Measurements from ENCODE around the gene ZNF189. TPM values are rescaled to one million over a fixed set of nuclear protein-coding genes. Genes with fewer than 3 reads are reported as not detected.

ZNF189 gene
- total RNA-seq, 2 experiments from 2014 or later = 5.0 to 5.3 TPM

DNA sequence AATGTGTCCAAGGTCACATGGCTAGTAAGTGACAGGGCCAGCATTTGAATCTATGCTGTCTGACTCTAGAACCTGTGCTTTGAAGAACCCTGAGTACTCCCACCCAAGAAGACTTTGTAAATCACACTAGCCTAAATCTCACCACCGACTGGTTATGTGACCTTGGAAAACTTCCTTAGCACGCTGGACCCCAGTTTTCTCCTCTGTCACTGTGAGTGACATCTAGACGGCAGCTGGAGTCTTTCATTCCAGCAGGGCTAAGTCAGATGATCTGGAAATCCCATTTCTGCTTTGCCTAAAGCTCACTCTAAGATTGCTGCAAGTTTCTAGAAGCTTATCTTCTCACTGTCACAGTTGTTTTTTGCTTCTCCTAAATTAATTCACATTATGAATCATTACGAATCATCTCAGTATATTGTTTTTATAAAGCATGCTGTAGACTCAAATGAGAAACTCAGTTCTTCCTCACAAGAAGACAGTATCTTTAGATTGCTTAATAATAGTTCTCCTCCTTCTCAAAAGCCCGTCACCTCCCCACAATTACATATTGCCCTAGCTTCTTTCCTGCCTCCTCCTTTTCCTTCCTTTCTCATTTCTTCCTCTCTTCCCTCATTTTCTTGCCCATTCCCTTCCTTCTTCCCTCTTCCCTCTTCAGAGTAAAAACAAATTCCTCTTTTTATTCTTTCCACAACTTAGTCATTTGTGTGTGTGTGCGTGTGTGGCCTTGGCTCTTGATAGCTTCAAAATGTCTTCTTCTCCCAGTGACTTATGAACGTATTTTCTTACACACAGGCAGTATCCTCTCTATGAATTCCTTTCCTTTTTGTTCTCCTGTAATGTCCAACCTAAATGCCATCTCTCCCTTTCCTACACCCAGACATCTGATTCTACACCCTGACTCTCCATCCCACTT is 20.1 kb downstream of the ZNF189 start:
- Histone ChIP-seq H3K4me1 (ENCODE audit: insufficient read depth, low read length) (no peaks in the 10 kb centered on the region), H3K36me3 (ENCODE audit: insufficient read depth, low read length) (no peaks in the 10 kb centered on the region), H3K27me3 (ENCODE audit: control insufficient read depth in 1 of 2, insufficient read depth in 2 of 2, low read length in 2 of 2) (no peaks in the 10 kb centered on the region), H3K27ac (ENCODE audit: low read depth in 1 of 2, low read length in 2 of 2) (no peak overlapping the region), H3K9me3 (ENCODE audit: control insufficient read depth in 1 of 2, insufficient read depth in 1 of 2, low read length in 2 of 2) (peaks cover 3 to 40% of the 10 kb centered on the region in 2 experiments), H3K4me3 (ENCODE audit: low read length) (no peak overlapping the region)
- DNase-seq (no peak), ATAC-seq (ENCODE audit: poor library complexity) (no peak)
- intact Hi-C loops (cut with DNase I, micrococcal nuclease) = no loop called here
- H3K4me1 Mint-ChIP-seq (ENCODE audit: low read depth) = no peaks in the 10 kb centered on the region
- H3K4me3 Mint-ChIP-seq = no peak overlapping the region
- TF ChIP-seq, protein P1, sequence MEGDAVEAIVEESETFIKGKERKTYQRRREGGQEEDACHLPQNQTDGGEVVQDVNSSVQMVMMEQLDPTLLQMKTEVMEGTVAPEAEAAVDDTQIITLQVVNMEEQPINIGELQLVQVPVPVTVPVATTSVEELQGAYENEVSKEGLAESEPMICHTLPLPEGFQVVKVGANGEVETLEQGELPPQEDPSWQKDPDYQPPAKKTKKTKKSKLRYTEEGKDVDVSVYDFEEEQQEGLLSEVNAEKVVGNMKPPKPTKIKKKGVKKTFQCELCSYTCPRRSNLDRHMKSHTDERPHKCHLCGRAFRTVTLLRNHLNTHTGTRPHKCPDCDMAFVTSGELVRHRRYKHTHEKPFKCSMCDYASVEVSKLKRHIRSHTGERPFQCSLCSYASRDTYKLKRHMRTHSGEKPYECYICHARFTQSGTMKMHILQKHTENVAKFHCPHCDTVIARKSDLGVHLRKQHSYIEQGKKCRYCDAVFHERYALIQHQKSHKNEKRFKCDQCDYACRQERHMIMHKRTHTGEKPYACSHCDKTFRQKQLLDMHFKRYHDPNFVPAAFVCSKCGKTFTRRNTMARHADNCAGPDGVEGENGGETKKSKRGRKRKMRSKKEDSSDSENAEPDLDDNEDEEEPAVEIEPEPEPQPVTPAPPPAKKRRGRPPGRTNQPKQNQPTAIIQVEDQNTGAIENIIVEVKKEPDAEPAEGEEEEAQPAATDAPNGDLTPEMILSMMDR (IDR thresholded peaks at IDR 0.05) = no peak
- peaks cover 34% of the 10 kb centered on the region for H3K9me3 Mint-ChIP-seq
- no peak overlapping the region for H3K27ac Mint-ChIP-seq
- H3K36me3 Mint-ChIP-seq (ENCODE audit: low read depth) = peaks cover 48% of the 10 kb centered on the region
- POLR2A ChIA-PET = no interaction called here
- H3K27me3 Mint-ChIP-seq = no peaks in the 10 kb centered on the region
- CTCF ChIA-PET = no interaction called here

DNA sequence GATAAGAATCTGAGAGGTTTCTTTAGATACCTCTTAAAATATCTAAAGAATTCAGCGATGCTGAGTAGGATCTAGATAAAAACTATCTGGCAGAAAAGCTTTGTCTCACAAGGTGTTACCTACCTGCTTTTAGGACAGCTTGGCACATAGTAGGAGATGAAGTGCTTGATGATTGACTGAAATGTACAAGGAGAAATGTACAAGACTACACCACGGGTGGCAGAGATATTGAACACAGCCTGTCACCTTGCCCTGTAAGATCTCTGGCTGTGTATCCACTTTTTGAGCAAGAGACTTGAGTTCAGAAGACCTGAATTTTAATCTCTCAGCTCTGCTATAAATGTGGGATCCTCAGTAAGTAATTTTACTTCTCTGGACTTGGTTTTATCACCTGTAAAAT is 21.2 kb downstream of the ZNF189 start:
- ChIA-PET CTCF (no interaction called here), POLR2A (no interaction called here)
- ATAC-seq (ENCODE audit: poor library complexity) (no peak), DNase-seq (no peak)
- H3K4me1 ChIP-seq (ENCODE audit: insufficient read depth, low read length) = no peaks in the 10 kb centered on the region
- Mint-ChIP-seq H3K36me3 (ENCODE audit: low read depth) (peaks cover 37% of the 10 kb centered on the region), H3K27ac (no peak overlapping the region), H3K4me1 (ENCODE audit: low read depth) (no peaks in the 10 kb centered on the region), H3K27me3 (no peaks in the 10 kb centered on the region), H3K9me3 (peaks cover 29% of the 10 kb centered on the region), H3K4me3 (no peak overlapping the region)
- H3K27me3 ChIP-seq (ENCODE audit: control insufficient read depth in 1 of 2, insufficient read depth in 2 of 2, low read length in 2 of 2) = no peaks in the 10 kb centered on the region
- H3K4me3 ChIP-seq (ENCODE audit: low read length) = no peak overlapping the region
- intact Hi-C loops (cut with DNase I, micrococcal nuclease) = no loop called here
- H3K27ac ChIP-seq (ENCODE audit: low read depth in 1 of 2, low read length in 2 of 2) = no peak overlapping the region
- TF ChIP-seq, protein P1 (IDR thresholded peaks at IDR 0.05) = no peak
- H3K36me3 ChIP-seq (ENCODE audit: insufficient read depth, low read length) = no peaks in the 10 kb centered on the region
- peaks cover 3 to 32% of the 10 kb centered on the region in 2 experiments for H3K9me3 ChIP-seq (ENCODE audit: control insufficient read depth in 1 of 2, insufficient read depth in 1 of 2, low read length in 2 of 2)

DNA sequence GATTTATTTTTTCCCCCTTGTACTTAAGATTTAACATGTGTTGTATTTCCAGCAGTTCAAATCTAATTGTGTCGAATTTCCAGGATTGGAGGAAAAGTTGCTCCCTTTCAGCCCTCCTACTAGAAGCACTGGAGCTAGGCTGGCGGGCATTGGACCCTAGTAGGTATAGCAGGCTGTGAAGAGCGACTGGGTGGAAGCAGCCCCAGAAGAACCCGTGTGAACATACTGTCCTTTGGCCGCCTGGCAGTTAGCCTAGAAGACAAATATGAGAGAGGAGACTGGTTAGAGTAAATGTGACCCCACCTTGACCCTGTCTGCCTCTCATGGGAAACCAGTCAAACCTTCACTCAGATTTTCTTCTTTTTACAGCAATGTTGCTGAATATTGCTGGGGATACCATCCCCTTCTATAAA is 23.0 kb downstream of the ZNF189 start:
- Mint-ChIP-seq H3K27ac (no peak overlapping the region), H3K27me3 (peaks cover 5% of the 10 kb centered on the region), H3K4me3 (no peak overlapping the region), H3K4me1 (ENCODE audit: low read depth) (no peaks in the 10 kb centered on the region), H3K9me3 (peaks cover 23% of the 10 kb centered on the region), H3K36me3 (ENCODE audit: low read depth) (peaks cover 25% of the 10 kb centered on the region)
- Histone ChIP-seq H3K27me3 (ENCODE audit: control insufficient read depth in 1 of 2, insufficient read depth in 2 of 2, low read length in 2 of 2) (no peaks in the 10 kb centered on the region), H3K4me3 (ENCODE audit: low read length) (no peak overlapping the region), H3K9me3 (ENCODE audit: control insufficient read depth in 1 of 2, insufficient read depth in 1 of 2, low read length in 2 of 2) (peaks cover 3 to 21% of the 10 kb centered on the region in 2 experiments), H3K4me1 (ENCODE audit: insufficient read depth, low read length) (no peaks in the 10 kb centered on the region), H3K27ac (ENCODE audit: low read depth in 1 of 2, low read length in 2 of 2) (no peak overlapping the region), H3K36me3 (ENCODE audit: insufficient read depth, low read length) (no peaks in the 10 kb centered on the region)
- POLR2A ChIA-PET = no interaction called here
- ATAC-seq (ENCODE audit: poor library complexity) (no peak), DNase-seq (no peak)
- CTCF ChIA-PET = interaction anchor here (0.6 kb wide), 1 partner anchor 20 kb away, joined by 3 read pairs; no protein-coding TSS in a partner anchor
- TF ChIP-seq, protein P1 (IDR thresholded peaks at IDR 0.05) = no peak
- intact Hi-C loops (cut with DNase I, micrococcal nuclease) = no loop called here
